GM12873 (cell line): Measurements from ENCODE around the gene KLK3.

Experiments used
- CTCF ChIP-seq: IDR thresholded peaks from 2 replicates; pipeline ENCODE4 v1.5.1; 2012; ENCODE audit warnings: low read depth, mild to moderate bottlenecking, moderate library complexity, low read length, control low read depth; ENCODE audit not compliant: insufficient read depth; ENCODE audit errors: missing control alignments

Gene KLK3

GRCh38 chr19:50857366-50857765 lies 2.7 kb downstream of the KLK3 start:
- TF ChIP-seq CTCF = no peak

GRCh38 chr19:50858886-50859285 lies 4.2 kb downstream of the KLK3 start:
- no peak for TF ChIP-seq CTCF

GRCh38 chr19:50859849-50860248 lies 5.1 kb downstream of the KLK3 start:
- TF ChIP-seq CTCF = no peak

GRCh38 chr19:50861010-50861409 lies 6.3 kb downstream of the KLK3 start:
- no peak for TF ChIP-seq CTCF

- no peak for TF ChIP-seq CTCF
Observed at GRCh38 chr19:50861496-50862286, 7.0 kb downstream of the KLK3 start.

- TF ChIP-seq CTCF = no peak
Observed at GRCh38 chr19:50869479-50869878, 14.8 kb downstream of the KLK3 start.

GRCh38 chr19:50870417-50871089 lies 15.8 kb downstream of the KLK3 start:
- peak; percentile 72 for TF ChIP-seq CTCF
